Upper lobe of right lung (tissue), 1 donor: ENCODE data around the gene SLC16A11. TPM values are rescaled to one million over a fixed set of nuclear protein-coding genes. Genes with fewer than 3 reads are reported as not detected.
"Not testable (repeated sequence)": the region's sequence is repeated elsewhere in the genome, so short reads cannot be mapped to it uniquely, and the experiment has no call there.

Source experiments
- ATAC-seq: fragments of 200-7000 bp; cut with Tn5 transposase; one replicate; pipeline ENCODE4 v1.9.1; 2020; ENCODE audit warnings: mild to moderate bottlenecking, moderate library complexity
- DNase-seq: peaks from one replicate; pipeline ENCODE4 v3.0.0-alpha.2; 2020
- H3K27ac ChIP-seq: fragments of 200-600 bp; one replicate; pipeline ENCODE4 v1.8.0; 2022
- H3K27me3 ChIP-seq: fragments of 200-600 bp; one replicate; pipeline ENCODE4 v1.8.0; 2022; ENCODE audit warnings: mild to moderate bottlenecking
- H3K36me3 ChIP-seq: fragments of 200-600 bp; one replicate; pipeline ENCODE4 v1.8.0; 2022
- H3K4me1 ChIP-seq: fragments of 200-600 bp; one replicate; pipeline ENCODE4 v1.8.0; 2022
- H3K4me3 ChIP-seq: fragments of 200-600 bp; one replicate; pipeline ENCODE4 v1.8.0; 2022; ENCODE audit warnings: mild to moderate bottlenecking
- H3K9me3 ChIP-seq: fragments of 200-600 bp; one replicate; pipeline ENCODE4 v1.8.0; 2022
- intact Hi-C: fragments of 100-400 bp; cut with DNase I; formaldehyde crosslinking; loops from one replicate; pipeline ENCODE4 v1.11.0; 2022
- total RNA-seq: library from RNA; stranded (reverse); fragmentation: NEBNext Ultra II Directional; extraction: Animal tissue kit (Norgen Biotek cat#: 25700); gene quantifications from one replicate; pipeline ENCODE4 v1.2.1, GENCODE V29; 2021
- TF ChIP-seq, protein P1 (sequence below): fragments of 200-600 bp; IDR thresholded peaks from one replicate; pipeline ENCODE4 v1.8.0; 2022; ENCODE audit warnings: antibody characterized with exemption
- donor health status: DM: no; HTN: yes; CAD: no; lungs with severe emphysema.

The SLC16A11 gene
- total RNA-seq, 1 donor from 2014 or later, result 6.8 TPM

DNA sequence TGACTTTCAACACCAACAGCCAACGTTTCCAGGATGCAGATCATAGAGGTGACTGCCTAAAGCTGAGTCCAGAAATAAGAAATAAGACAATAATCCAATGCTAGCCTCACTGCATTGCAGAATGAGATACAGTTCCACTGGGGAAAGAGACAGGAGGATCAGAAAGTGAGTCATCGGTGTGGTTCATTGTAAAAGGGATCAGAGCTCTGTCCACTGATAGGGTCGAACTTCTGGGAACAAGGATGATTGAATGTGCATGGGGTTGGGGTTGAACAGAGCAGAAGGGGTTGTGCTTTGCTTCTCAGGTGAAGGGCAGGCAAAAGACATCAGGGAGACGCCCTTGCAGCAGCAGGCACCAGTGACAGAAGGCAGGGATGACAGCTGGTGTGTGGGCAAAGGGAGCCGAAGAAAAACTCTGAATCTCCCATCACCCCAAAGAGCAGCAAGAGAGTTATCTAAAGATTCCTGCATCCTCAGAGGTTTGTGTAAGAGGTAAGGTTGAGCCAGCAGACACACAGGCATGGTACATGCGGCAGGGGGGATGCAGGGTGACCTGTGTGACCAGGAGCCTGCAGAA is 19.7 kb upstream of the SLC16A11 start:
- H3K4me1 ChIP-seq, result no peaks in the 10 kb centered on the region
- H3K9me3 ChIP-seq, result no peaks in the 10 kb centered on the region
- intact Hi-C loops, result no loop called here
- DNase-seq (no peak), ATAC-seq (no peak)
- TF ChIP-seq, protein P1, sequence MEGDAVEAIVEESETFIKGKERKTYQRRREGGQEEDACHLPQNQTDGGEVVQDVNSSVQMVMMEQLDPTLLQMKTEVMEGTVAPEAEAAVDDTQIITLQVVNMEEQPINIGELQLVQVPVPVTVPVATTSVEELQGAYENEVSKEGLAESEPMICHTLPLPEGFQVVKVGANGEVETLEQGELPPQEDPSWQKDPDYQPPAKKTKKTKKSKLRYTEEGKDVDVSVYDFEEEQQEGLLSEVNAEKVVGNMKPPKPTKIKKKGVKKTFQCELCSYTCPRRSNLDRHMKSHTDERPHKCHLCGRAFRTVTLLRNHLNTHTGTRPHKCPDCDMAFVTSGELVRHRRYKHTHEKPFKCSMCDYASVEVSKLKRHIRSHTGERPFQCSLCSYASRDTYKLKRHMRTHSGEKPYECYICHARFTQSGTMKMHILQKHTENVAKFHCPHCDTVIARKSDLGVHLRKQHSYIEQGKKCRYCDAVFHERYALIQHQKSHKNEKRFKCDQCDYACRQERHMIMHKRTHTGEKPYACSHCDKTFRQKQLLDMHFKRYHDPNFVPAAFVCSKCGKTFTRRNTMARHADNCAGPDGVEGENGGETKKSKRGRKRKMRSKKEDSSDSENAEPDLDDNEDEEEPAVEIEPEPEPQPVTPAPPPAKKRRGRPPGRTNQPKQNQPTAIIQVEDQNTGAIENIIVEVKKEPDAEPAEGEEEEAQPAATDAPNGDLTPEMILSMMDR, result no peak
- no peak overlapping the region for H3K27ac ChIP-seq
- peaks cover 10% of the 10 kb centered on the region for H3K27me3 ChIP-seq
- H3K4me3 ChIP-seq, result no peak overlapping the region
- H3K36me3 ChIP-seq, result no peaks in the 10 kb centered on the region

DNA sequence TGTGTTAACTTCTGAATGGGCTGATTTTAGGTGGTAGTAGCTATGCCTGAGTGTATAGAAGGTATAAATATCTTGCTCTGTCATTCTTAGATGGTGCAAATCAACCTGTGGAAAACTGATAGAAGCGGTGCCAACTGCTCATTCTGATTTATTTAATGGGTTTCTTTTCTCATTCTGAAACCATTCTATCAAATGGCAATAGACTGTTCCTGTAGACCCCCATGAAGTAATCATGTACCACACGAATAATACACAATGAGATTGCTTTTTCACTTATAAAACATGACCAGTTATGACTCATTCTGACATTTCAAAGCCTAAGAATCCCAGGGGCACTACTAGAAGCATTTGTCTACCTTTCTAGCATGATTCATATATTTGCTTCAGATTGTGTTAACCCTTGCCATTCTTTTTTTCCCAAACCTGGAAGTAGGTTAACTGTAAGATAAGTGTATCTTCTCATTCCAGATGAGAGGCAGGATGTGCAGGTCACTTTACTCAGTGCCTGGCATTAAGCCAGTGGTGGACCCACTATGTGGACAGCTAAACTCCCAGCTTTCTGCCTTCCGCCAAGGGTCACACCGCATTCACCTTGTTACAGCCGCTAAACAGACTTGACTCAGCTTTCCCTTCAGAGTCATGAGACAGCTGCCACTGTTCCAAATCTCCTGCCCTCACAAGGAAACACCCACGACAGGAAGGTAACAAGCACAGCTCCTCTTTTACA is 16.4 kb upstream of the SLC16A11 start:
- Histone ChIP-seq H3K4me1 (no peaks in the 10 kb centered on the region), H3K4me3 (no peak overlapping the region), H3K9me3 (no peaks in the 10 kb centered on the region), H3K27me3 (peaks cover 5% of the 10 kb centered on the region), H3K36me3 (no peaks in the 10 kb centered on the region), H3K27ac (no peak overlapping the region)
- ATAC-seq (no peak), DNase-seq (no peak)
- TF ChIP-seq, protein P1, result no peak
- intact Hi-C loops, result no loop called here

DNA sequence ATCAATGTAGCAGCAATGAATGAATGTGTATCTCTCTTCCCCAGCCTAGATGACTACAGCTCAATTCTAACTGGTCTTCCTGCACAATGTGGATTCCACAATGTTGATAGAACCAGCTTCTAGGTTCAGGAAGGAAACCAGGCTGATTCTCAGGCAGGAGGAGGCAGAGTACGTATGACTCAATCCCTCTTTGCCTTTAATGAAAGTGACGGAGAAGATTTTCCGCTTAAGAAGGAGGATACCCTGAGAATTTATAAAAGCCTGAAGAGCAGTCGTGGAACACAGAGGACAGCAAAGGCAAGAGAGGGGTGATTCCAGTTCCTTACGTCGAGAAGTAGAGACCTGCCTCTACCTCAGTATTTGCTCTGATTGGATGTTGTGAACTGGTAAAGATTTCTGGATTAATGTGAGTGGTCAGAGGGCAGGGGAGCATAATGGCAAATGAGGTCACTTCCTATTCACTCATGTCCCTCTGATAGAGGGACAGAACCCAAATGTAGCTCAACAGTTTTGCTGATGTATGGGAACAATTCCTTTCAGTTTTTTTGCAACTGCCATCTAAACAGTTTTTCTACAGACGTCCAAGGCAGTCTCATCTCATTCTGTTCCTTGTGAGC is 15.0 kb upstream of the SLC16A11 start:
- intact Hi-C loops, result no loop called here
- Histone ChIP-seq H3K27ac (no peak overlapping the region), H3K9me3 (no peaks in the 10 kb centered on the region), H3K36me3 (no peaks in the 10 kb centered on the region), H3K4me1 (no peaks in the 10 kb centered on the region), H3K27me3 (peaks cover under 1% of the 10 kb centered on the region), H3K4me3 (no peak overlapping the region)
- TF ChIP-seq, protein P1, result no peak
- ATAC-seq (no peak), DNase-seq (no peak)

DNA sequence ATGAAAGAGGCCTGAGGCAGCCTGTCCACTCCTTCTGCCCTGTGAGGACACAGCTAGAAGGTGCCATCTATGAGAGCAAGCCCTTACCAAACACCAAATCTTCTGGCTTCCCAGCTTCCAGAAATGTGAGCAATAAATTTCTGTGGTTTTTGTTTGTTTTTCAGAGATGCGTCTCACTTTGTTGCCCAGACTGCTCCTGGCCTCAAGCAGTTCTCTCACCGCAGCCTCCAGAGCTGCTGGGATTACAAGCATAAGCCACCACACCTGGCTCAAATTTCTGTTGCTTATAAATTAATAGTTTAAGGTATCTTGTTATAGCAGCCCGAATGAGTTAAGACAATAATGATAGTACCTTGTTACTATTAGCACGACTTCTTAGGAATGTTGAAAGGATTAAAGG is 12.5 kb upstream of the SLC16A11 start:
- Histone ChIP-seq H3K4me1 (no peaks in the 10 kb centered on the region), H3K27ac (no peak overlapping the region), H3K27me3 (no peaks in the 10 kb centered on the region), H3K36me3 (no peaks in the 10 kb centered on the region), H3K4me3 (no peak overlapping the region), H3K9me3 (no peaks in the 10 kb centered on the region)
- TF ChIP-seq, protein P1, result no peak
- intact Hi-C loops, result no loop called here
- DNase-seq, result no peak
- no peak for ATAC-seq

DNA sequence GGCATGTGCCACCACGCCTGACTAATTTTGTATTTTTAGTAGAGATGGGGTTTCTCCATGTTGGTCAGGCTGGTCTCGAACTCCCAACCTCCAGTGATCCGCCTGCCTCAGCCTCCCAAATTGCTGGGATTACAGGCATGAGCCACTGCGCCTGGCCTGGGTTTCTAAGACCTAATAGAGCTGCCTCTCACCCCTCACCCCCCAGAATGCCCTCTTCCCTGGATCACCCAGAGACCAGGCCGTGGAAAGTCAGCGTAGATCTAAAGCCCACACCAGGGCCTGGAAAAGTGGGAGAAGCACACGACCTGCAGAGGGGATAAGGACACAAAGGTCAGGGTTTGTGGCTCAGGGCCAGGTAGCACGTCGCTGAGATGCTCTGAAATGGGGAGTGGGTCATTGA is 6.7 kb upstream of the SLC16A11 start:
- not testable (repeated sequence) for H3K27me3 ChIP-seq, H3K4me3 ChIP-seq, DNase-seq, H3K36me3 ChIP-seq, H3K27ac ChIP-seq, H3K9me3 ChIP-seq, ATAC-seq
- peaks cover 17% of the 10 kb centered on the region for H3K4me1 ChIP-seq
- intact Hi-C loops, result loop anchor here (5.0 kb wide), 1 partner anchor 87 kb away; no protein-coding TSS in a partner anchor

DNA sequence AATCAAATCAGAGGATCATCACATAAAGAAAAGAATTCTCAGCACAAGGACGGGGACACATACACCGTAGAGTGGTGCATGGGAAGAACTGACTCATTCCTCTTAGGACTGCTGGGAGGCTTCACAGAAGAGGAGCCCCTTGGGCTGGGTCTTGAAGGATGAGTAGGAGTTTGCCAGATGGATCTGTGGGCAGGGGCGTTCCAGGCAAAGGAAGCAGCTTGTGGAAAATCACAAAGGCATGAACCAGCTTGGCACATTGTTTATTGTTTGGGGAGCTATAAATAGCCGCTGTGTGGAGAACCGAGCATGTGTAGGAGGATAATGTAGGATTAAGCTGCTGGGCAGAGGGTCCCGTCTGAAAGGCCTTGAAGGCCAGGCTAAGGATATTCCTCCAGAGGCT is 5.1 kb upstream of the SLC16A11 start:
- no peak overlapping the region for H3K4me3 ChIP-seq
- intact Hi-C loops, result no loop called here
- H3K27ac ChIP-seq, result no peak overlapping the region
- TF ChIP-seq, protein P1, result no peak
- H3K27me3 ChIP-seq, result no peaks in the 10 kb centered on the region
- no peaks in the 10 kb centered on the region for H3K36me3 ChIP-seq
- no peaks in the 10 kb centered on the region for H3K9me3 ChIP-seq
- no peak for ATAC-seq
- H3K4me1 ChIP-seq, result peaks cover 18% of the 10 kb centered on the region
- DNase-seq, result no peak
